Measurements from ENCODE around the gene POMT2. TPM values are rescaled to one million over a fixed set of nuclear protein-coding genes. Genes with fewer than 3 reads are reported as not detected.
A peak's percentile ranks its signal among the peaks of the same experiment; 100 is the strongest.
"Not testable (repeated sequence)": the region's sequence is repeated elsewhere in the genome, so short reads cannot be mapped to it uniquely, and the experiment has no call there.

POMT2 gene
- total RNA-seq, 1 experiment from 2014 or later = 30.4 TPM

DNA sequence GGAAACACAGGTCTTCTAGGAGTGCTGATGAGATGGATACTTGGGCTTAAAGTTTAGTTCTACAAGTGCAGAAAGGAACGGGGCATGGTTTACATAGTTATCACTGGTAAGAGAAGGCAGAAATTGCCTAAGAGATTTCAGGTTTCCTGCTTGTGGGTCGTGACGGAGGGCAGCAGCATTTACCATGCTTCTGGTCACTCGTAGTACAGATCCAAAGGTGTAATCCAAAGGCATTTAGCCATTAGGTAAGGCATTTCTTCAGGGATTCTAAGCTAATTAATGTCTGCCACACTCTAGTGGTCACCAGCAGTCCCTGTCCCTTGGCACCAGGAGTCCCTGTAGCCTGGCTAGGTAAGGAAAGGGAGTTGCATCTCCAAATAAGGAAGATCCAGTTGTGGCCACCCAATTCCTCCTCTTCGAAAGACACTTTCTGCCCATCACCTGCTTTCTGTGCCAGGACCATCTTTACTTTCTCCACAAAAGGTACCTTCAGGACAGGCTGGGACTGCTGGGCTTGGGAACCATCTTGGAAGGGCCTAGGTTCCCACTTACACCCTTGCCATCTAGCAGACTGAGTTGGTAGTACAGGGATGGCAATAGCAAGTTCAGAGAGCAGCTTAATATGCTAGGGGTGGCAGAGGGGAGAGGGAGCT, 1.7 kb upstream of the POMT2 start:
- no peak for DNase-seq
- H3K9me3 Mint-ChIP-seq (ENCODE audit: unreplicated experiment) = no peaks in the 10 kb centered on the region
- intact Hi-C loops (cut with micrococcal nuclease; ENCODE audit: unreplicated experiment) = loop anchor here (5.0 kb wide), 1 partner anchor 135 kb away; the partner anchor contains the start of genes AHSA1 and VIPAS39
- Histone ChIP-seq H3K4me3 (ENCODE audit: low read depth, low read length) (peak overlapping the region; percentile 98), H3K36me3 (ENCODE audit: control insufficient read depth, insufficient read depth, low read length) (no peaks in the 10 kb centered on the region), H3K27me3 (replicated peaks; ENCODE audit: control insufficient read depth, insufficient read depth, low read length) (no peaks in the 10 kb centered on the region), H3K9me3 (no peaks in the 10 kb centered on the region), H3K4me1 (0 out of 2 replicates have a peak, but pooled peaks cover 3% of the 10 kb centered on the region)
- peak overlapping the region; percentile 100 for H3K27ac Mint-ChIP-seq (ENCODE audit: unreplicated experiment)
- CTCF ChIA-PET = interaction anchor here (1.1 to 1.8 kb wide), 2 partner anchors 21 to 87 kb away, joined by 3 to 5 read pairs; no protein-coding TSS in a partner anchor
- H3K4me1 Mint-ChIP-seq (ENCODE audit: low read depth, unreplicated experiment) = peaks cover 7% of the 10 kb centered on the region
- H3K27me3 Mint-ChIP-seq (ENCODE audit: insufficient read depth, unreplicated experiment) = no peaks in the 10 kb centered on the region
- peak overlapping the region; percentile 99 for H3K4me3 Mint-ChIP-seq (ENCODE audit: unreplicated experiment)
- BruUV-seq (replicated peaks) = no TSS peak
- POLR2A ChIA-PET = interaction anchor here (0.6 to 2.5 kb wide), 2 partner anchors 54 to 1801 kb away, joined by 3 to 17 read pairs; partner anchors contain the start of genes SAMD15 and TMED8
- TF ChIP-seq, protein P1, sequence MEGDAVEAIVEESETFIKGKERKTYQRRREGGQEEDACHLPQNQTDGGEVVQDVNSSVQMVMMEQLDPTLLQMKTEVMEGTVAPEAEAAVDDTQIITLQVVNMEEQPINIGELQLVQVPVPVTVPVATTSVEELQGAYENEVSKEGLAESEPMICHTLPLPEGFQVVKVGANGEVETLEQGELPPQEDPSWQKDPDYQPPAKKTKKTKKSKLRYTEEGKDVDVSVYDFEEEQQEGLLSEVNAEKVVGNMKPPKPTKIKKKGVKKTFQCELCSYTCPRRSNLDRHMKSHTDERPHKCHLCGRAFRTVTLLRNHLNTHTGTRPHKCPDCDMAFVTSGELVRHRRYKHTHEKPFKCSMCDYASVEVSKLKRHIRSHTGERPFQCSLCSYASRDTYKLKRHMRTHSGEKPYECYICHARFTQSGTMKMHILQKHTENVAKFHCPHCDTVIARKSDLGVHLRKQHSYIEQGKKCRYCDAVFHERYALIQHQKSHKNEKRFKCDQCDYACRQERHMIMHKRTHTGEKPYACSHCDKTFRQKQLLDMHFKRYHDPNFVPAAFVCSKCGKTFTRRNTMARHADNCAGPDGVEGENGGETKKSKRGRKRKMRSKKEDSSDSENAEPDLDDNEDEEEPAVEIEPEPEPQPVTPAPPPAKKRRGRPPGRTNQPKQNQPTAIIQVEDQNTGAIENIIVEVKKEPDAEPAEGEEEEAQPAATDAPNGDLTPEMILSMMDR (IDR thresholded peaks at IDR 0.05; ENCODE audit: insufficient read depth in 1 of 2, low read depth in 1 of 2, low read length in 1 of 2, severe bottlenecking in 1 of 2, unreplicated experiment in 1 of 2) = no peak
- peaks cover 22% of the 10 kb centered on the region for H3K36me3 Mint-ChIP-seq (ENCODE audit: insufficient read depth, unreplicated experiment)

- intact Hi-C loops (cut with micrococcal nuclease; ENCODE audit: unreplicated experiment) = no loop called here
- H3K27me3 ChIP-seq (replicated peaks; ENCODE audit: control insufficient read depth, insufficient read depth, low read length) = no peaks in the 10 kb centered on the region
- CTCF ChIA-PET = no interaction called here
- BruUV-seq (replicated peaks) = no TSS peak
- Mint-ChIP-seq H3K9me3 (ENCODE audit: unreplicated experiment) (no peaks in the 10 kb centered on the region), H3K4me1 (ENCODE audit: low read depth, unreplicated experiment) (peaks cover 11% of the 10 kb centered on the region), H3K27me3 (ENCODE audit: insufficient read depth, unreplicated experiment) (no peaks in the 10 kb centered on the region), H3K36me3 (ENCODE audit: insufficient read depth, unreplicated experiment) (peaks cover 22% of the 10 kb centered on the region), H3K4me3 (ENCODE audit: unreplicated experiment) (no peak overlapping the region), H3K27ac (ENCODE audit: unreplicated experiment) (no peak overlapping the region)
- H3K36me3 ChIP-seq (ENCODE audit: control insufficient read depth, insufficient read depth, low read length) = no peaks in the 10 kb centered on the region
- POLR2A ChIA-PET = no interaction called here
- peaks cover 20% of the 10 kb centered on the region for H3K4me1 ChIP-seq
- DNase-seq = no peak
- no peak overlapping the region for H3K4me3 ChIP-seq (ENCODE audit: low read depth, low read length)
- TF ChIP-seq, protein P1 (IDR thresholded peaks at IDR 0.05; ENCODE audit: insufficient read depth in 1 of 2, low read depth in 1 of 2, low read length in 1 of 2, severe bottlenecking in 1 of 2, unreplicated experiment in 1 of 2) = no peak
- no peaks in the 10 kb centered on the region for H3K9me3 ChIP-seq
These were observed 1.3 kb downstream of the POMT2 start for GRCh38 chr14:77319422-77319821.

DNA sequence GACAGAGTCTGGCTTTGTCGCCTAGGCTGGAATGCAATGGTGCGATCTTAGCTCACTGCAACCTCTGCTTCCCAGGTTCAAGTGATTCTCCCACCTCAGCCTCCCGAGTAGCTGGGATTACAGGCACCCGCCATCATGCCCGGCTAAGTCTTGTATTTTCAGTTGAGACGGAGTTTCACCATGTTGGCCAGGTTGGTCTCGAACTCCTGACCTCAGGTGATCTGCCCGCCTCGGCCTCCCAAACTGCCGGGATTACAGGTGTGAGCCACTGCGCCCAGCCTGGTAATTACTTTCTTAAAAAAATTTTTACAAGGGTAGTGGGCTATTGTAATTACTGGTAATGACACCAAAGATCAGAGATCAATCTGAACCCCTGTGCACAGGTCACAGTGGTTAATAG, 1.9 kb downstream of the POMT2 start:
- H3K27me3 Mint-ChIP-seq (ENCODE audit: insufficient read depth, unreplicated experiment); H3K27me3 ChIP-seq (replicated peaks; ENCODE audit: control insufficient read depth, insufficient read depth, low read length); H3K9me3 Mint-ChIP-seq (ENCODE audit: unreplicated experiment); DNase-seq; H3K4me3 ChIP-seq (ENCODE audit: low read depth, low read length); H3K36me3 ChIP-seq (ENCODE audit: control insufficient read depth, insufficient read depth, low read length); intact Hi-C loops (cut with micrococcal nuclease; ENCODE audit: unreplicated experiment); POLR2A ChIA-PET; H3K4me3 Mint-ChIP-seq (ENCODE audit: unreplicated experiment); BruUV-seq (replicated peaks); CTCF ChIA-PET; H3K27ac Mint-ChIP-seq (ENCODE audit: unreplicated experiment); H3K9me3 ChIP-seq: not testable (repeated sequence)
- peaks cover 16% of the 10 kb centered on the region for H3K4me1 Mint-ChIP-seq (ENCODE audit: low read depth, unreplicated experiment)
- H3K4me1 ChIP-seq = peaks cover 26% of the 10 kb centered on the region
- peaks cover 22% of the 10 kb centered on the region for H3K36me3 Mint-ChIP-seq (ENCODE audit: insufficient read depth, unreplicated experiment)
